ENCODE data around the gene MACROD2.
A peak's percentile ranks its signal among the peaks of the same experiment; 100 is the strongest.
"Not testable (repeated sequence)": the region's sequence is repeated elsewhere in the genome, so short reads cannot be mapped to it uniquely, and the experiment has no call there.

The MACROD2 gene

GRCh38 chr20:13990465-13990864, 4.9 kb upstream of the MACROD2 start, which contains the start of gene SEL1L2:
Gene SEL1L2 (minus strand): TSS chr20:13990614. CDS start chr20:13990534, 80 bp downstream.
- no peak for TF ChIP-seq CTCF (IDR thresholded peaks at IDR 0.05; ENCODE audit: control insufficient read depth, insufficient read depth, low read depth, low read length, missing control alignments)
- no peak within 1 kb of the TSS for H3K4me3 ChIP-seq (ENCODE audit: control insufficient read depth, low read depth, low read length)
- no peak for DNase-seq (ENCODE audit: low read depth)

DNA sequence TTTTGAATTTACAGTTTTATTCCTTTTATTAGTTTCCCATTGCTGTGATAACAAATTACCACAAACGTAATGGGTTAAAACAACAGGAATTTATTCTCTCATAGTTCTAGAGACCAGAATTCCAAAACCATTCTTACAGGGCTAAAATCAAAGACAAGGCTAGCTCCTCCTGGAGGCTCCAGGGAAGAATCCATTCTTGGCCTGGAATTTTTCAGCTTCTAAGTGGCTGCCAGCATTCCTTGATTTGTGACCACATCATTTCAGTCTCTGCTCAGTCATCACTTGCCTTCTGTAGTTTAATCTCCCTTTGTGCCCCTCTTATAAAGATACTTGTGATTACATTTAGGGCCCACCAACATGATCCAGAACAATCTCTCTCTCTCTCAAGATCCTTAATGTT, 4.0 kb upstream of the MACROD2 start:
- H3K4me3 ChIP-seq (ENCODE audit: control insufficient read depth, low read depth, low read length): no peak overlapping the region
- no peak for TF ChIP-seq CTCF (IDR thresholded peaks at IDR 0.05; ENCODE audit: control insufficient read depth, insufficient read depth, low read depth, low read length, missing control alignments)
- DNase-seq (ENCODE audit: low read depth): no peak

DNA sequence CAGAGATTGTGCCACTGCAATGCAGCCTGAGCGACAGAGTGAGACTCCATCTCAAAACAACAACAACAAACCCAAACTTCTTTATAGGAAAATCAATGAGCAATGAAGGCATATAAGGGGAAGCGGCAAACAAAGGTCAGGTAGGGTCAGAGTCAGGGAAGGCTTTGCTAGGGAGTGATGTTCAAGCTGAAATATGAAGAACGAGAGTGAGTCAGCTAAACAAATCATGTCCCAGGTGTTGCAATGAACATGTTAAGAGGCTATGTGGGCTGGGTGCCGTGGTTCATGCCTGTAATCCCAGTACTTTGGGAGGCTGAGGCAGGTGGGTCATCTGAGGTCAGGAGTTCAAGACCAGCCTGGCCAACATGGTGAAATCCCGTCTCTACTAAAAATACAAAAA, 3.4 kb upstream of the MACROD2 start:
- not testable (repeated sequence) for H3K4me3 ChIP-seq (ENCODE audit: control insufficient read depth, low read depth, low read length); DNase-seq (ENCODE audit: low read depth)

- no peak for DNase-seq (ENCODE audit: low read depth)
- no peak for TF ChIP-seq CTCF (IDR thresholded peaks at IDR 0.05; ENCODE audit: control insufficient read depth, insufficient read depth, low read depth, low read length, missing control alignments)
- H3K4me3 ChIP-seq (ENCODE audit: control insufficient read depth, low read depth, low read length): peak overlapping the region; percentile 55
These were observed 525 bp downstream of the MACROD2 start for GRCh38 chr20:13995841-13996240.

- H3K4me3 ChIP-seq (ENCODE audit: control insufficient read depth, low read depth, low read length): peak overlapping the region; percentile 55
- DNase-seq (ENCODE audit: low read depth): no peak
- no peak for TF ChIP-seq CTCF (IDR thresholded peaks at IDR 0.05; ENCODE audit: control insufficient read depth, insufficient read depth, low read depth, low read length, missing control alignments)
These were observed 949 bp downstream of the MACROD2 start for GRCh38 chr20:13996265-13996664.

- DNase-seq (ENCODE audit: low read depth): no peak
- TF ChIP-seq CTCF (IDR thresholded peaks at IDR 0.05; ENCODE audit: control insufficient read depth, insufficient read depth, low read depth, low read length, missing control alignments): no peak
- no peak overlapping the region for H3K4me3 ChIP-seq (ENCODE audit: control insufficient read depth, low read depth, low read length)
These were observed 5.6 kb downstream of the MACROD2 start for GRCh38 chr20:14000917-14001316.

- H3K4me3 ChIP-seq (ENCODE audit: control insufficient read depth, low read depth, low read length): no peak overlapping the region
- no peak for DNase-seq (ENCODE audit: low read depth)
- TF ChIP-seq CTCF (IDR thresholded peaks at IDR 0.05; ENCODE audit: control insufficient read depth, insufficient read depth, low read depth, low read length, missing control alignments): no peak
These were observed 10.7 kb downstream of the MACROD2 start for GRCh38 chr20:14005996-14006395.
